ENCODE measurements around the gene GALNT14.

The GALNT14 gene

DNA sequence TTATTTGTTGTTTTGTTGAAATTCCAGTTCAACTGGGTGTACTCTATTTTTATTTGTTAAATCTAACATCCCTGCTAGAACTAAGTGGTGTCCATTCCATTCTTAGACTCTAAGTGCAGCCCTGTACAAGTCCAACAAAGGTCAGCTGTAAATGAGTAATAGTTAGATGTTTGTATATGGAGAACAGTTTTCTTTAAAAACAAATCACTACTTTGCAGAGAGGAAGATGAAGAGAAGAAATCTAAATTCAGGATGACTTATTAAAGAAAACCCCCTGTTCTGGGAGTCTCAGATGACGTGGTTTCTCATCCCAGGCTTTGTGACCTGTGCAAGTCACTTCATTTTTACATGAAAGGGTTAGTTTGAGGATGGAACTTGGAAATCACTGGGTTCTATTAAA lies 57.9 kb downstream of the GALNT14 start:
- Histone ChIP-seq H2AFZ (ENCODE audit: low read length) (no peak overlapping the region), H3K9ac (ENCODE audit: low read depth, low read length, poor library complexity, severe bottlenecking) (no peak overlapping the region), H3K27me3 (ENCODE audit: insufficient read depth, low read length, poor library complexity, severe bottlenecking) (no peaks in the 10 kb centered on the region), H3K4me3 (ENCODE audit: low read length, poor library complexity, severe bottlenecking) (no peak overlapping the region), H3F3A (ENCODE audit: low read depth) (no peaks in the 10 kb centered on the region), H3K36me3 (ENCODE audit: insufficient read depth, low read length) (no peaks in the 10 kb centered on the region), H3K9me2 (replicated peaks; ENCODE audit: low read depth, low read length) (no peaks in the 10 kb centered on the region), H3K4me2 (ENCODE audit: low read depth, low read length, poor library complexity, severe bottlenecking) (no peak overlapping the region), H4K20me1 (ENCODE audit: insufficient read depth, low read length, poor library complexity, severe bottlenecking) (no peaks in the 10 kb centered on the region), H3K4me1 (ENCODE audit: insufficient read depth, low read length, poor library complexity, severe bottlenecking) (no peaks in the 10 kb centered on the region), H3K9me3 (ENCODE audit: insufficient read depth, low read depth, low read length) (no peaks in the 10 kb centered on the region), H3K79me2 (ENCODE audit: insufficient read depth, low read length) (no peaks in the 10 kb centered on the region)
- TF ChIP-seq EZH2phosphoT487 (IDR thresholded peaks at IDR 0.05; ENCODE audit: borderline replicate concordance) = no peak
- TF ChIP-seq, protein P1, sequence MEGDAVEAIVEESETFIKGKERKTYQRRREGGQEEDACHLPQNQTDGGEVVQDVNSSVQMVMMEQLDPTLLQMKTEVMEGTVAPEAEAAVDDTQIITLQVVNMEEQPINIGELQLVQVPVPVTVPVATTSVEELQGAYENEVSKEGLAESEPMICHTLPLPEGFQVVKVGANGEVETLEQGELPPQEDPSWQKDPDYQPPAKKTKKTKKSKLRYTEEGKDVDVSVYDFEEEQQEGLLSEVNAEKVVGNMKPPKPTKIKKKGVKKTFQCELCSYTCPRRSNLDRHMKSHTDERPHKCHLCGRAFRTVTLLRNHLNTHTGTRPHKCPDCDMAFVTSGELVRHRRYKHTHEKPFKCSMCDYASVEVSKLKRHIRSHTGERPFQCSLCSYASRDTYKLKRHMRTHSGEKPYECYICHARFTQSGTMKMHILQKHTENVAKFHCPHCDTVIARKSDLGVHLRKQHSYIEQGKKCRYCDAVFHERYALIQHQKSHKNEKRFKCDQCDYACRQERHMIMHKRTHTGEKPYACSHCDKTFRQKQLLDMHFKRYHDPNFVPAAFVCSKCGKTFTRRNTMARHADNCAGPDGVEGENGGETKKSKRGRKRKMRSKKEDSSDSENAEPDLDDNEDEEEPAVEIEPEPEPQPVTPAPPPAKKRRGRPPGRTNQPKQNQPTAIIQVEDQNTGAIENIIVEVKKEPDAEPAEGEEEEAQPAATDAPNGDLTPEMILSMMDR (conservative IDR thresholded peaks at IDR 0.05; ENCODE audit: low read length) = no peak

DNA sequence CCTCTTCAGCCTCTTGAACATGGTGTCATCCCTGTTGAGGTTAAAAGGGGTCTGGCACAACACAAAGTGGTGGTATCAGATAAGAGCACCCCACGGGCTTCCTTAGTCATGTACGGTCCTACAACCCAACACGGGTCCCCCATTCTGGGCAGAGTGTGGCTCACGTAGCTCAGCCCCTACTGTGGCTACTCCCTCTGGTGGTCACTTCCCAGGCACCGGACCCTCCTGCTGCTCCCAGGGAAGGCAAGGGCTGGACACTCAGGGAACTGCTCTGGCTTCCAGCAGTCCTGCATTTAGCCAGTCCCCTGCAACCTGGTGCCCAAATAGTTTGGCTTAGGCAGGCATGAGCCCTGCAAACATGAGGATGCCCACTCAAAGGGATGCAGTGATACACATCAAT lies 58.6 kb downstream of the GALNT14 start:
- Histone ChIP-seq H3K79me2 (ENCODE audit: insufficient read depth, low read length) (no peaks in the 10 kb centered on the region), H3K4me3 (ENCODE audit: low read length, poor library complexity, severe bottlenecking) (no peak overlapping the region), H3K9me2 (replicated peaks; ENCODE audit: low read depth, low read length) (no peaks in the 10 kb centered on the region), H3K9ac (ENCODE audit: low read depth, low read length, poor library complexity, severe bottlenecking) (no peak overlapping the region), H3K4me1 (ENCODE audit: insufficient read depth, low read length, poor library complexity, severe bottlenecking) (no peaks in the 10 kb centered on the region), H4K20me1 (ENCODE audit: insufficient read depth, low read length, poor library complexity, severe bottlenecking) (no peaks in the 10 kb centered on the region), H3F3A (ENCODE audit: low read depth) (no peaks in the 10 kb centered on the region), H3K9me3 (ENCODE audit: insufficient read depth, low read depth, low read length) (no peaks in the 10 kb centered on the region), H3K27me3 (ENCODE audit: insufficient read depth, low read length, poor library complexity, severe bottlenecking) (no peaks in the 10 kb centered on the region), H3K4me2 (ENCODE audit: low read depth, low read length, poor library complexity, severe bottlenecking) (no peak overlapping the region), H2AFZ (ENCODE audit: low read length) (no peak overlapping the region), H3K36me3 (ENCODE audit: insufficient read depth, low read length) (no peaks in the 10 kb centered on the region)
- TF ChIP-seq, protein P1 (conservative IDR thresholded peaks at IDR 0.05; ENCODE audit: low read length) = peak; percentile 14; the same call in 1 of the 2 replicates
- no peak for TF ChIP-seq EZH2phosphoT487 (IDR thresholded peaks at IDR 0.05; ENCODE audit: borderline replicate concordance)

DNA sequence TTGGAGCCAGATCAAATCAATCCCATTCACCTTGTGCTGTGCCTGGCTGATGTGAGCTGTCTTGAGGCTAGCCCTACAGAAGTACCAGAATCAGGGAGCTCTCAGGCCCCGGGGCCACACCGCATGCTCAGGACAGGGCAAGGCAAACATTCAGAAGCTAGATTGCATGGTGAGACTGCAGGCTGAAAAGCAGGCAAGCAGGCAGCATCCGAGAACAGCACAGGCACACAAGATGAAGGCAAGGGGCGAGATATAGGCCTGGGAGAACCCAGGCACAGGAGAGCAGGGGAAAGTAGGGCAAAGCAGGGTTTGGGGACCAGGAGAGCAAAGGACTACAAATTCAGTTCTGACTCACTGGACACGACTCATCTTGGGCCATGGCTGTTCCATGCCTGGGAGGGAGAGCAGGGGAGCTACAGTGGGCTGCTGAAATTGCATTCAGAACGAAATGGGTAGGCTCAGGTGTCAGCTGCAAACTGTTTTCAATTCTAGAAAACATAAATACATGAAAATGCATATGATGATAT lies 59.6 kb downstream of the GALNT14 start:
- Histone ChIP-seq H3K27me3 (ENCODE audit: insufficient read depth, low read length, poor library complexity, severe bottlenecking) (no peaks in the 10 kb centered on the region), H2AFZ (ENCODE audit: low read length) (no peak overlapping the region), H3K4me3 (ENCODE audit: low read length, poor library complexity, severe bottlenecking) (no peak overlapping the region), H3K4me1 (ENCODE audit: insufficient read depth, low read length, poor library complexity, severe bottlenecking) (no peaks in the 10 kb centered on the region), H3K9me2 (replicated peaks; ENCODE audit: low read depth, low read length) (no peaks in the 10 kb centered on the region), H4K20me1 (ENCODE audit: insufficient read depth, low read length, poor library complexity, severe bottlenecking) (no peaks in the 10 kb centered on the region), H3K4me2 (ENCODE audit: low read depth, low read length, poor library complexity, severe bottlenecking) (no peak overlapping the region), H3K79me2 (ENCODE audit: insufficient read depth, low read length) (no peaks in the 10 kb centered on the region), H3K36me3 (ENCODE audit: insufficient read depth, low read length) (no peaks in the 10 kb centered on the region), H3K9ac (ENCODE audit: low read depth, low read length, poor library complexity, severe bottlenecking) (no peak overlapping the region), H3K9me3 (ENCODE audit: insufficient read depth, low read depth, low read length) (no peaks in the 10 kb centered on the region), H3F3A (ENCODE audit: low read depth) (no peaks in the 10 kb centered on the region)
- TF ChIP-seq EZH2phosphoT487 (IDR thresholded peaks at IDR 0.05; ENCODE audit: borderline replicate concordance) = no peak
- TF ChIP-seq, protein P1 (conservative IDR thresholded peaks at IDR 0.05; ENCODE audit: low read length) = no peak
